GM10266 (cell line): ENCODE results near the gene SNCAIP.

ENCODE experiments used
- DNase-seq: peaks from one replicate; pipeline ENCODE4 v3.0.0; 2012; ENCODE audit errors: extremely low spot score
- CTCF ChIP-seq: IDR thresholded peaks from 2 replicates; pipeline ENCODE4 v1.5.1; 2012; ENCODE audit warnings: mild to moderate bottlenecking, low read depth; ENCODE audit not compliant: control insufficient read depth, insufficient read depth; ENCODE audit errors: missing control alignments

Gene SNCAIP

DNA sequence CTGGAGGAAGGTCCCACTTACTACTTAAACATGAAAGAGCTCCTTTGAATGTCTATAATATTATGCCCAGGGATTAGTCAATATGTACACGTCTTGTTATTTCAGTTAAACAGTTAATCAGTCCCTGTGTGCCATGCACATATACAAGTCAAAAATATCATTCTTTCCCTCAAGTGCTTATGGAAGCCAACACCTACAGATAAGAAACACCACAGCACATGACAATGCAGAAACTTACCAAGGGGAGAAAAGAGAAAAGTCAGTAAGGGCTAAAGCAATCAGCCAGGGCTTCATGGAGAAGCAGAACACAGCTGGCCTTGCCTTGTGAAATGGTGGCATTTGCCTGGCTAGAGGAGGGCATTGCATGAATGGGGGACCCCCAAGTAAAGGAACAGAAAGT lies 88.3 kb downstream of the SNCAIP start:
- no peak for TF ChIP-seq CTCF

GRCh38 chr5:122400938-122401337 lies 88.9 kb downstream of the SNCAIP start:
- DNase-seq = no peak
- TF ChIP-seq CTCF = no peak

More for the DNA sequence above, 88.3 kb downstream of the SNCAIP start:
- no peak for DNase-seq

DNA sequence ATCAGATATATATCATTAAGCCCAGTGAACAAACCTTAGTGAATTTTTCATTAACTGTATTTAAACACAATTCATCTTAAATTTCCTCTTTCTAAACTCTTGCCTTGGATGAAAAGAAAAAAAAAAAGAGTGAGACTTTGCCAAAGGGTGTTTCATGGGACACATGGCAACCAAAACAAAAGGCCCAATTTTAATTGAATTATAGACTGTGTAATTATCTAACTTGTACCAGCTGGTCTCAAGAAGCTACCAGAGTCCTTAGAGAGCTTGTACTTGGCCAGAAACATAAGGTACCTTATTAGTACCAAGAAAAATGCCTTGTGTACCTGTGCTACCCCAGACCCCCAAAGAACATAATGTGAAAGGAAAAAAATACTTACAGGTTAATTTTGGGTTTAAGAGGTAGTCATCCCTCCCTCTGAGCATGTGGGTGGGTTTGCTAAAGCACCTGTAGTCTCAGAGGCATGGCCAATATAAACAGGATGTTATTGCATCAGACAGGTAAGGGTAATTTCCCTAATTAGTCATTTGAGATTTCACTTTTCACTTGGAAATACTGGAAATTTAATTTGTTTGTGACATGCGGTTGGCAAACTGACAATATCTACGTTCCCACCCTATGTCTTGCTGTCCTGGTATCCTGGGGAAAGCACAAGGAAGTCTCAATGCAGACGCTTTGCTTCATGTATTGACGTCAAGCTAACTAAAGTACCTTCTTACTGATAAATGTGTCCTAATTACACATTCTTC lies 90.1 kb downstream of the SNCAIP start:
- DNase-seq = no peak
- TF ChIP-seq CTCF = no peak

DNA sequence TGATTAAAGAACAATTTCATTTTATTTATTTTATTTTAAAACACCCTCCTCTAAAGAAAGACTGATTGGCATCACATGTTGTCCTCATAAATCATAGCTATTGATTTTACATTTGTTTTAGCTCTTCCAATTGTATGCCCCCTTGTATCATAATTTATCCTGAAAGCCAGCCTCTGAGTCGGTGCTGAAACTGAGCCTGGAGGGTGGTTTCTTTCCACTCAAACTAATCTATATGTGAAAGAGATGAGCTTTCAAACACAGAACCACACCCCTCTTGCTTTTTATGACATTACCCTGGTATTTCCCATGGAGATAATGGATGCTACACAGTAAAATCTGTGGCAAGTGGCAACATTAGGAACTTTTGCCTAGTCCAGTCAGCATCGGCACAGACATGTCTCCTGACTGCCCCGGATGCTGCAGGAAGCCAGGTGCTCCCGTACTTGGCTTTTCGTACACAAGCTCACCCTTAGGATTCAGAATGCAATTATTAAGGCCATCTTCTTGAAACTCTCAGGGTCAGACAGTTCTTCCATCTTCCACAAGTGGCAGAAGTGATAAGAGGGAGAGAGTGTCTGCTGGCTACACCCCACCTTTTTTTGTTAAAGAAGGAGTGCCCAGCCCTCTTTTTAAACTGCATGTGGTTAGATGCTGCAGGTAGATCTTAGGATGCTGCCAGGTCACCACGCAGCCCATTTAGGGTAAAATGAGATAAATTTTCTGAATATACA lies 91.1 kb downstream of the SNCAIP start:
- no peak for TF ChIP-seq CTCF

DNA sequence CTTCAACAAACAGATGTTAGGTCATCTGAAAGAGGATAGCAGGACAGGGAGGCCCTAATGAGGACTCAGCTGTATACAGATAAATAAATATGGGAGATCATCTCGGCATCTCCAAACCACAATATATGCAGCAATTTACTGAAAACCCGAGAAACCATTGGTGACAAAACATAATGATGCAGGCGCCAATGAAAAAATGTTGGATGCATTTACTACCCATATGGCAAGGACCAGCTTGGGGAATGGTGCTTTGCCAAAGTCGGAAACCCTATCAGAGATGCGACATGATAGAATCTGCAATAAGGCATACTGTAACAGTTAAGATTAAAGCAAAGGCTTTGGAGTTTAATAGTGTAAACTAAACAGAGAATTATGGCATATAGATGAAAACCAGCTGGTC lies 92.0 kb downstream of the SNCAIP start:
- DNase-seq = no peak

More for the DNA sequence above, 91.1 kb downstream of the SNCAIP start:
- no peak for DNase-seq

DNA sequence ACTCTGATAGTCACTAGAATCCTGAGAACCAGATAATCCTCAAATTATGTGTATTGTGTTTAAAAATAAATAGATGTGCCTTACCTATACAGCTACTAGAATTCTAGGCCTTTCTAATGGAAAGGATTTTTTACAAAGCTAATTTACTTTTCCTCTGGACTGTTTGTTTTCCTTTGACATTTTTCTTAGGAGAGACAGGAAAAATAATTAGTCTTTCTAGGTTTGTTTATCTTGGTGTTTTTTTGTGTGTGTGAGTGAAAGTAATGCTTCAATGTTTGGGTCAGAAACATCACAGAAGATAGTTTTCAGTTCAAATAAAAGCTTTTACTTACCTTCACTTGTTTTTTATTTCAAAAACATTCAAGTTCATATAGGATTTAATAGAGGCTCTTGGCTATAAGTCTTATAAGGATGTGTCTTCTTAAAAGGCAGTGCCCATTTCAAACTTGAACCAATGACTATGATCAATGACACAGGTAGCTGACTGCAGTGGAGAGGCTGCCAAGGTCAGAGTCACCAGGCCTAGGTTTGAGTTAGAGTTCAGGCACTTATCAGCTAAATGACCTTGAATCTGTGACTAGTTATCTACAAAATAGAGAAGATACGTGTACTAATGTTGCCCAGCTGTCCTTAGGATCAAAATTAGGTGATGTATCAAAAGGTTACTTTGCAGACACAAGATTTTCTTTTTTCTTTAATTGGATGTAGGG lies 92.8 kb downstream of the SNCAIP start:
- no peak for DNase-seq
- TF ChIP-seq CTCF = no peak

More for the DNA sequence above, 92.0 kb downstream of the SNCAIP start:
- no peak for TF ChIP-seq CTCF
